Measurements from ENCODE around the gene LDLRAP1.

GRCh38 chr1:25550155-25550506, 6.7 kb downstream of the LDLRAP1 start:
- TF ChIP-seq YY1 (IDR thresholded peaks at IDR 0.05; ENCODE audit: insufficient read depth, insufficient read length), result no peak
- TF ChIP-seq SUZ12 (IDR thresholded peaks at IDR 0.05; ENCODE audit: extremely low read depth, insufficient read depth, insufficient read length), result no peak
- TF ChIP-seq ZNF274 (IDR thresholded peaks at IDR 0.05; ENCODE audit: low read depth, low read length), result no peak

Measured in NT2/D1 (cell line).